Measurements from ENCODE around the gene DHX40.
"Not testable (repeated sequence)": the region's sequence is repeated elsewhere in the genome, so short reads cannot be mapped to it uniquely, and the experiment has no call there.

DHX40 gene

DNA sequence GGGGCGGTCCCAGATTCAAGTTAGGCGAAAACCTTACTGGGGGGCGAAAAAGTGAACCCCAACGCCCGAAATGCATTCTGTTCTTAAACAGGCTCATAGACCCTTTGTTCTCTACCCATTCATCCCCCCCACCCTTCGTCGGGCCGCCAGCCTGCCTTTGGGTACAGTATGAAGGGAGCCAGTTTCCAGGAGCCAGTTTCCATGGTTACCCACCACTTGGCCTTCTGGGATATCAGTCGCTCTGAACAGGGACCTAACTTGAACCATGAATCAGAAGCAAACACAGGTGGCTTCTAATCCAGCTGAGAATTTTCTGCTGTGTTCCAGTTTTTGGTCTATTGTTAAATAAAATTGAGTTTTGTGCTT lies 532 bp downstream of the DHX40 start:
- TF ChIP-seq, protein P1, sequence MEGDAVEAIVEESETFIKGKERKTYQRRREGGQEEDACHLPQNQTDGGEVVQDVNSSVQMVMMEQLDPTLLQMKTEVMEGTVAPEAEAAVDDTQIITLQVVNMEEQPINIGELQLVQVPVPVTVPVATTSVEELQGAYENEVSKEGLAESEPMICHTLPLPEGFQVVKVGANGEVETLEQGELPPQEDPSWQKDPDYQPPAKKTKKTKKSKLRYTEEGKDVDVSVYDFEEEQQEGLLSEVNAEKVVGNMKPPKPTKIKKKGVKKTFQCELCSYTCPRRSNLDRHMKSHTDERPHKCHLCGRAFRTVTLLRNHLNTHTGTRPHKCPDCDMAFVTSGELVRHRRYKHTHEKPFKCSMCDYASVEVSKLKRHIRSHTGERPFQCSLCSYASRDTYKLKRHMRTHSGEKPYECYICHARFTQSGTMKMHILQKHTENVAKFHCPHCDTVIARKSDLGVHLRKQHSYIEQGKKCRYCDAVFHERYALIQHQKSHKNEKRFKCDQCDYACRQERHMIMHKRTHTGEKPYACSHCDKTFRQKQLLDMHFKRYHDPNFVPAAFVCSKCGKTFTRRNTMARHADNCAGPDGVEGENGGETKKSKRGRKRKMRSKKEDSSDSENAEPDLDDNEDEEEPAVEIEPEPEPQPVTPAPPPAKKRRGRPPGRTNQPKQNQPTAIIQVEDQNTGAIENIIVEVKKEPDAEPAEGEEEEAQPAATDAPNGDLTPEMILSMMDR (IDR thresholded peaks at IDR 0.05; ENCODE audit: extremely low read depth, missing control alignments): no peak
- DNase-seq (ENCODE audit: low spot score): peak; percentile 72

DNA sequence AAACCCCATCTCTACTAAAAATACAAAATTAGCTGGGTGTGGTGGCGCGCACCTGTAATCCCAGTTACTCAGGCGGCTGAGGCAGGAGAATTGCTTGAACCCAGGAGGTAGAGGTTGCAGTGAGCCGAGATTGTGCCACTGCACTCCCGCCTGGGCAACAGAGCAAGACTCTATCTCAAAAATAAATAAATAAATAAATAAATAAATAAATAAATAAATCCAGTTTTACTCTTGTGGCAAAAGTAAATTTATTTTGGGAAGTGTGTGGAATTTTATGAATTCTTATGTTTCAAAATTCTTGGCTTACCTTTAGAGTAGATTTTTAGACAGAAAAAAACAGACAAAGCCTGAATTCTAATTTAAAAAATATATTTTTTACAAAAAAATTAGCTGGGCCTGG lies 3.7 kb downstream of the DHX40 start:
- DNase-seq (ENCODE audit: low spot score): not testable (repeated sequence)

DNA sequence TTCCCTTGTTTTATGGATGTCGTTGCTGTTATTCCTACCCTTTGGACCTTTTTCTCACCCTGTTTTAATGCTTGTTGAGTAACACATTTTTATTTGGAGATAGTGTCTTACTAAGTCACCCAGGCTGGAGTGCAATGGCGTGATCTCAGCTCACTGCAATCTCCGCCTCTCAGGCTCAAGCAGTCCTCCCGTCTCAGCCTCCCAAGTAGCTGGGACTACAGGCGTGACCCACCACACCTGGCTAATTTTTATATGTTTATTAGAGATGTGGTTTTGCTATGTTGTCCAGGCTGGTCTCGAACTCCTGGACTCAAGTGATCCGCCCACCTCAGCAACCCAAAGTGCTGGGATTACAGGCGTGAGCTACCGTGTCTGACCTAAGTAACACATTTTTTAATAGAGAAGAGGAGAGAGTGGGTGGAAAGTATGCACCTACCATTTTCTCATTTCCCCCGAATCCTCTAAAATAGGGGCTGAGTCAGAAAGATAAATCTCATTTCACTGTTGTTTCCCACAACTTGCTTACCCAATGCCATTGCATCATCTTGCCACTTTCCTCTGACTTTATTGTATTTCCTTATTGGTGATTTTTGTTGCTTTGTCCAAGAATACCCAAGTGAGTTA lies 7.0 kb downstream of the DHX40 start:
- TF ChIP-seq, protein P1 (IDR thresholded peaks at IDR 0.05; ENCODE audit: extremely low read depth, missing control alignments): no peak
- peak; percentile 42 for DNase-seq (ENCODE audit: low spot score)

DNA sequence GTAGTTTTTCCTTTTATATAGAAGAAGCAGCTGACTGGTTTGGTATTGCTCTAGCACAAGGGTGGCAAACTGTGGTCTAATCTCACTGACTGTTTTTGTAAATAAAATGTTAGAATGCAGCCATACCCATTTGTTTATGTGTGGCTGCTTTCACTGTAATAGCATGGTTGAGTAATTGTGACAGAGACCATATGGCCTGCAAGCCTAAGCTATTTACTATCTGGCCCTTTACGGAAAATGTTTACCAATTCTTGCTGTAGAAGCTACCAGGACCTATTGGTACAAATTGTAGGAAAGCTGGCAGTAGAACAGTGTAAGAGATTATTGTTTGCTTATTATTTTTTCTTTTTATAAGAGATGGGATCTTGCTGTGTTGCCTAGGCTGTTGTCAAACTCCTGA lies 18.8 kb downstream of the DHX40 start:
- not testable (repeated sequence) for DNase-seq (ENCODE audit: low spot score)

DNA sequence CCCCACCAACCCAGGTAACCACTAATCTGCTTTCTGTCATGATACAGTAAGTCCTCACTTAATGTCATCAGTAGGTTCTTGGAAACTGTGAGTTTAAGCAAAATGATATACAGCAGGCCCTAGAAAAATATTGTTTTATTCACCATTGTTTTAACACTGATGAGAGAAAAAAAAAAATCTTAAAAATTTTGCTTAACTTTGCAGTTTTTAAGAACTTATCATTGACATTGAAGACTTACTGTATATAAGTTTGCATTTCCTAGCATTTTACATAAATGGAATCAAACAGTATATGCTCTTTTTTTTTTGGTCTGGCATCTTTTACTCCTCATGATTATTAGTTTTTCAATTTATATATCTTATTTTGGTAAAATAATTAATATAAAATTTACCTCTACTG lies 34.8 kb downstream of the DHX40 start:
- DNase-seq (ENCODE audit: low spot score): no peak
- TF ChIP-seq, protein P1 (IDR thresholded peaks at IDR 0.05; ENCODE audit: extremely low read depth, missing control alignments): no peak

DNA sequence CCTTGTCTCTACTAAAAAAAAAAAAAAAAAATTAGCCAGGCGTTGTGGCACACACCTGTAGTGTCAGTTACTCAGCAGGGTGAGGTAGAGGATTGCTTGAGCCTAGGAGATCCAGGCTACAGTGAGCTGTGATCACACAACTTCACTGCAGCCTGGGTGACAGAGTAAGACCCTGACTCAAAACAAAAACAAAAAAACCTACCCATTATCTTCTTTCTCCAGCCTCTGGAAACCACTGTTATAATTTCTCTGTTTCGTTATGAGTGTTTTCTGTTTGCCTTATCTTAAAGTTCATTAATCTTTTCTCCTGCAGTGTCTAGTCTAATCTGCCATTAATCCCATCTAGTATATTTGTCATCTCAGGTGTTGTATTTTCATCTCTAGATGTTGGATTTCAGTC lies 35.7 kb downstream of the DHX40 start:
- DNase-seq (ENCODE audit: low spot score): no peak
- TF ChIP-seq, protein P1 (IDR thresholded peaks at IDR 0.05; ENCODE audit: extremely low read depth, missing control alignments): no peak

DNA sequence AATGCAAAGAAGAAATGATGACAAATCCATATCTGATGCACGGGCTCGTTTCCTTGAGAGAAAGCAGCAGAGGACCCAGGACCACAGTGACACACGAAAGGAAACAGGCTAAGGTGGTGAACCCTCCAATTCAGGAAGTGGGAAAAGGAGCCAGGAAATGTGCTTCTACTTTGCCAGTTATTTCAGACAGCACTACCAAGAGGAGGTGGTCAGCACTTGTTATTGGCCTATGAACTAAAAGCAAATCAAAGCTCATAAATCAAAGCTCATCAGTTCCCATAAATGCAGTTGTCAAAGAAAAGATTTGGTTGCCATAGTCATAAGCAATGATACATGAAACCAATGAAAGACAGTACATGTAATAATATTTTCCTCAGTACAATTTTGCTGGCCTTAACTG lies 41.7 kb downstream of the DHX40 start:
- TF ChIP-seq, protein P1 (IDR thresholded peaks at IDR 0.05; ENCODE audit: extremely low read depth, missing control alignments): no peak
- no peak for DNase-seq (ENCODE audit: low spot score)

DNA sequence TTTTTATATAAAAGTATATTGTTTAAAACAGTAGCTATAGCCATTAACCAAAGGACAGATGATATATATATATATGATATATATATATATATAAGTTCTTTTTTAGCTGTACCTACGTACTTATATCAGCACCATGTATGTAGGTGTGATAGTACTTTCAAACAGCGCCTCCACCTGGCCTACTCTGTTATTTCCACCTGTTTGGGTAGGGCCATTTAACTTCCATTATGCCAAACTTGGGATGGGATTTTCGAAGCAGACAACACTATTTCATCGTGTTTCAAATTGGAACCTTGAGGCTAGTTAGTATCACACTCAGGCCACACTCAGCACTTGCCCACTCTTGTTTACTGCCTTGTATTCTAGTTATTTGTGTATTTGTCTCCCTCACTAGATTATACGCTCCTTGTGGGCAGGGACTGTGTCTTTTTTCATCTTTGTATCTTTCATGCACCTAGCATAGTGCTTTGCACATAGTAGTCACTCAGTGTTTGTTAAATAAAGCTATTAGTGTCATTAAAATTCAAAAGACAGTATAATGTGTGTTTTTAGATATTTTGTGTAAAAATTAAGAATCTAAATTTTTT lies 42.5 kb downstream of the DHX40 start:
- TF ChIP-seq, protein P1 (IDR thresholded peaks at IDR 0.05; ENCODE audit: extremely low read depth, missing control alignments): no peak
- no peak for DNase-seq (ENCODE audit: low spot score)

All from GM20000 (cell line).